Measurements from ENCODE around the gene STOML1. TPM values are rescaled to one million over a fixed set of nuclear protein-coding genes. Genes with fewer than 3 reads are reported as not detected.
"Not testable (repeated sequence)": the region's sequence is repeated elsewhere in the genome, so short reads cannot be mapped to it uniquely, and the experiment has no call there.

STOML1 gene
- polyA plus RNA-seq, 1 donor from 2014 or later = 49.5 TPM

DNA sequence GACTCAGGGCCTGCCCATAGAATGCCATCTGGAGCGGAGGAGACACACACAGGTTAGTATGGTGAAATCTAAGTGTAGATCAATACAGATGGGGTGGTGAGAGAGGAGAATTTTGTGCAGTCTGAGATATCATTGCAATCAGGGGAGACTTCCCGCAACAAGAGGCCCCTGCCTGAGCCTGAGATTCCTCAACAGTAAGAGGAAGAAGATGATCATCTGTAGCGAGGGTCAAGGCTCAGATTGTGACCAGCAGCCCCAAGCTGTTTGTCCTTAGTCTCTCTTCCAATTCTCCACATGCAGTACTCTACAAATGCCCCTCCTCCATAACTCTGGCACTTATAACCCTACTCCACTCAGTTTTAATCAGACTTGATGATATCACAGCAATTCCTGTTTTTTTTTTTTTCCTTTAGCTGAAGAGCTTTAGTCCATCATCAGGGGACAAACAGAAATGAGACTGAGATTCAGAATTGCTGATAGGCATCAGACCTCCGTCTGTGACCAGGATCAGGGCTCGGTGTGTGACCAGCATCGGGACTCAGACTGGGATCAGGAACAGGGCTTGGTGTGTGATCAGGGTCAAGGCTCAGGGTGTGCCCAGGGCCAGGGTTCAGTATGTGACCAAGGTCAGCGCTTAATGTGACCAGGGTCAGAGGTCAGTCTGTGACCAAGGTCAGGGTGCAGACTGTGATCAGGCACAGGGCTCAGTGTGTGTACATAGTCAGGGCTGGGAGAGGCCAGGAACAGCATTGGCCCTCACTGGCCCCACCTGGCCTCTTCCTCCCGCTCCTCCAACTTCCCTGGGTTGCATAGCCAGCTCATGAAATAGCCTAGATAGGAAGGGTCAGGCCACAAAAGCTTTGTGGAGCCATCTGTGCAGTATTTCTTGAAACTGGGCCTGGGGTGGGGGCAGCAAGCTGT lies 51.8 kb downstream of the STOML1 start:
- no peak overlapping the region for H3K27ac ChIP-seq (ENCODE audit: low read length)
- no peaks in the 10 kb centered on the region for H3F3A ChIP-seq (ENCODE audit: insufficient read depth, low read length, poor library complexity, severe bottlenecking)
- no peaks in the 10 kb centered on the region for H3K79me2 ChIP-seq (replicated peaks; ENCODE audit: insufficient read depth, low read length)
- no peaks in the 10 kb centered on the region for H4K20me1 ChIP-seq (ENCODE audit: insufficient read depth)
- H3K9me3 ChIP-seq (ENCODE audit: low read length) = no peaks in the 10 kb centered on the region
- TF ChIP-seq TAF1 (IDR thresholded peaks at IDR 0.05; ENCODE audit: low read depth) (no peak), EZH2 (IDR thresholded peaks at IDR 0.05; ENCODE audit: borderline replicate concordance, insufficient read depth, low read length, poor library complexity, severe bottlenecking) (no peak), EP300 (conservative IDR thresholded peaks at IDR 0.05; ENCODE audit: poor library complexity, severe bottlenecking) (no peak), SMC3 (conservative IDR thresholded peaks at IDR 0.05; ENCODE audit: poor library complexity) (no peak), MXI1 (conservative IDR thresholded peaks at IDR 0.05; ENCODE audit: poor library complexity, severe bottlenecking) (no peak)
- TF ChIP-seq, protein P1, sequence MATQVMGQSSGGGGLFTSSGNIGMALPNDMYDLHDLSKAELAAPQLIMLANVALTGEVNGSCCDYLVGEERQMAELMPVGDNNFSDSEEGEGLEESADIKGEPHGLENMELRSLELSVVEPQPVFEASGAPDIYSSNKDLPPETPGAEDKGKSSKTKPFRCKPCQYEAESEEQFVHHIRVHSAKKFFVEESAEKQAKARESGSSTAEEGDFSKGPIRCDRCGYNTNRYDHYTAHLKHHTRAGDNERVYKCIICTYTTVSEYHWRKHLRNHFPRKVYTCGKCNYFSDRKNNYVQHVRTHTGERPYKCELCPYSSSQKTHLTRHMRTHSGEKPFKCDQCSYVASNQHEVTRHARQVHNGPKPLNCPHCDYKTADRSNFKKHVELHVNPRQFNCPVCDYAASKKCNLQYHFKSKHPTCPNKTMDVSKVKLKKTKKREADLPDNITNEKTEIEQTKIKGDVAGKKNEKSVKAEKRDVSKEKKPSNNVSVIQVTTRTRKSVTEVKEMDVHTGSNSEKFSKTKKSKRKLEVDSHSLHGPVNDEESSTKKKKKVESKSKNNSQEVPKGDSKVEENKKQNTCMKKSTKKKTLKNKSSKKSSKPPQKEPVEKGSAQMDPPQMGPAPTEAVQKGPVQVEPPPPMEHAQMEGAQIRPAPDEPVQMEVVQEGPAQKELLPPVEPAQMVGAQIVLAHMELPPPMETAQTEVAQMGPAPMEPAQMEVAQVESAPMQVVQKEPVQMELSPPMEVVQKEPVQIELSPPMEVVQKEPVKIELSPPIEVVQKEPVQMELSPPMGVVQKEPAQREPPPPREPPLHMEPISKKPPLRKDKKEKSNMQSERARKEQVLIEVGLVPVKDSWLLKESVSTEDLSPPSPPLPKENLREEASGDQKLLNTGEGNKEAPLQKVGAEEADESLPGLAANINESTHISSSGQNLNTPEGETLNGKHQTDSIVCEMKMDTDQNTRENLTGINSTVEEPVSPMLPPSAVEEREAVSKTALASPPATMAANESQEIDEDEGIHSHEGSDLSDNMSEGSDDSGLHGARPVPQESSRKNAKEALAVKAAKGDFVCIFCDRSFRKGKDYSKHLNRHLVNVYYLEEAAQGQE (IDR thresholded peaks at IDR 0.05; ENCODE audit: borderline replicate concordance) = no peak
- no peaks in the 10 kb centered on the region for H3K9me2 ChIP-seq (ENCODE audit: insufficient read depth, low read length)
- H3K9ac ChIP-seq (ENCODE audit: low read length) = no peak overlapping the region
- H2AFZ ChIP-seq (ENCODE audit: low read depth, low read length) = no peak overlapping the region
- H3K36me3 ChIP-seq (ENCODE audit: insufficient read depth, low read length) = no peaks in the 10 kb centered on the region
- no peaks in the 10 kb centered on the region for H3K27me3 ChIP-seq (ENCODE audit: insufficient read depth, low read depth, low read length)
- no peak overlapping the region for H3K4me3 ChIP-seq (ENCODE audit: low read length)
- H3K4me2 ChIP-seq (ENCODE audit: low read length) = no peak overlapping the region

DNA sequence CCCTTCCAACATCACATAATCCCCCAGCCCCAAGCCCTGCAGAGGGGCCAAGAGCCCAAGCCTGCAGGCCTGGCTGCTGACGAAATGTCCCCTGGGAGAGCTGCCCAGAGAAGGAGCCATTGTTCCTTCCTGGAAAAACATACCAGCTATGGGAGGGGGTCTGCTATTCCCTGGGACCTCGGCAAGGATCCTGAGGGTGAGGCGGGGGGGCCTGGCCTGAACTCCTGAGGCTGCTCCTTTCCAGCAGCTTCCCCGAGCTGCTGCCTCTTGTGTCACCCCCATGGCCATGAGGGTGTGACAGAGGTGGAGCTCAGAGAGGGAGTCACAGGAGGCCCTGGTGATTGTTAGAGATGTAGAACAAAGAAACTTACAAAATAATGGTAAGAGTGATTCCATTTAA lies 53.0 kb downstream of the STOML1 start:
- Histone ChIP-seq H3K4me2 (ENCODE audit: low read length) (no peak overlapping the region), H4K20me1 (ENCODE audit: insufficient read depth) (no peaks in the 10 kb centered on the region), H2AFZ (ENCODE audit: low read depth, low read length) (no peak overlapping the region), H3K9me3 (ENCODE audit: low read length) (no peaks in the 10 kb centered on the region), H3F3A (ENCODE audit: insufficient read depth, low read length, poor library complexity, severe bottlenecking) (no peaks in the 10 kb centered on the region), H3K79me2 (replicated peaks; ENCODE audit: insufficient read depth, low read length) (no peaks in the 10 kb centered on the region), H3K4me3 (ENCODE audit: low read length) (no peak overlapping the region), H3K27me3 (ENCODE audit: insufficient read depth, low read depth, low read length) (no peaks in the 10 kb centered on the region), H3K36me3 (ENCODE audit: insufficient read depth, low read length) (no peaks in the 10 kb centered on the region), H3K9ac (ENCODE audit: low read length) (no peak overlapping the region), H3K9me2 (ENCODE audit: insufficient read depth, low read length) (no peaks in the 10 kb centered on the region), H3K27ac (ENCODE audit: low read length) (no peak overlapping the region)
- TF ChIP-seq, protein P2, sequence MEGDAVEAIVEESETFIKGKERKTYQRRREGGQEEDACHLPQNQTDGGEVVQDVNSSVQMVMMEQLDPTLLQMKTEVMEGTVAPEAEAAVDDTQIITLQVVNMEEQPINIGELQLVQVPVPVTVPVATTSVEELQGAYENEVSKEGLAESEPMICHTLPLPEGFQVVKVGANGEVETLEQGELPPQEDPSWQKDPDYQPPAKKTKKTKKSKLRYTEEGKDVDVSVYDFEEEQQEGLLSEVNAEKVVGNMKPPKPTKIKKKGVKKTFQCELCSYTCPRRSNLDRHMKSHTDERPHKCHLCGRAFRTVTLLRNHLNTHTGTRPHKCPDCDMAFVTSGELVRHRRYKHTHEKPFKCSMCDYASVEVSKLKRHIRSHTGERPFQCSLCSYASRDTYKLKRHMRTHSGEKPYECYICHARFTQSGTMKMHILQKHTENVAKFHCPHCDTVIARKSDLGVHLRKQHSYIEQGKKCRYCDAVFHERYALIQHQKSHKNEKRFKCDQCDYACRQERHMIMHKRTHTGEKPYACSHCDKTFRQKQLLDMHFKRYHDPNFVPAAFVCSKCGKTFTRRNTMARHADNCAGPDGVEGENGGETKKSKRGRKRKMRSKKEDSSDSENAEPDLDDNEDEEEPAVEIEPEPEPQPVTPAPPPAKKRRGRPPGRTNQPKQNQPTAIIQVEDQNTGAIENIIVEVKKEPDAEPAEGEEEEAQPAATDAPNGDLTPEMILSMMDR (IDR thresholded peaks at IDR 0.05; ENCODE audit: poor library complexity, severe bottlenecking) = no peak
- no peak for TF ChIP-seq TAF1 (IDR thresholded peaks at IDR 0.05; ENCODE audit: low read depth)
- TF ChIP-seq POLR2AphosphoS5 (IDR thresholded peaks at IDR 0.05) = no peak
- TF ChIP-seq MXI1 (conservative IDR thresholded peaks at IDR 0.05; ENCODE audit: poor library complexity, severe bottlenecking) = no peak
- no peak for TF ChIP-seq SMC3 (conservative IDR thresholded peaks at IDR 0.05; ENCODE audit: poor library complexity)
- no peak for TF ChIP-seq EZH2 (IDR thresholded peaks at IDR 0.05; ENCODE audit: borderline replicate concordance, insufficient read depth, low read length, poor library complexity, severe bottlenecking)
- no peak for TF ChIP-seq RAD21 (conservative IDR thresholded peaks at IDR 0.05)
- TF ChIP-seq EP300 (conservative IDR thresholded peaks at IDR 0.05; ENCODE audit: poor library complexity, severe bottlenecking) = no peak
- TF ChIP-seq, protein P1 (IDR thresholded peaks at IDR 0.05; ENCODE audit: borderline replicate concordance) = no peak

DNA sequence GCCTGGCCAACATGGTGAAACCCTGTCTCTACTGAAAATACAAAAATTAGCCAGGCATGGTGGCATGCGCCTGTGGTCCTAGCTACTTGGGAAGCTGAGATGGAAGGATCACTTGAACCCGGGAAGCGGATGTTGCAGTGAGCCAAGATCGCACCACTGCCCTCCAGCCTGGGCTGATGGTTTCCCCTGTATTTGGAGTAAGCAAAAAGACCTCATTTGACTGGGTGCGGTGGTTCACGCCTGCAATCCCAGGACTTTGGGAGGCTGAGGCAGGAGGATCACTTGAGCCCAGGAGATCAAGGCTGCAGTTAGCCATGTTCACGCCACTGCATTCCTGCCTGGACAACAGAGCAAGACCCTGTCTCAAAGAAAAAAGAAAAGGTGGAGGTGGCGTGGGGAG lies 53.6 kb downstream of the STOML1 start:
- H3K79me2 ChIP-seq (replicated peaks; ENCODE audit: insufficient read depth, low read length); H3K9ac ChIP-seq (ENCODE audit: low read length); H3K36me3 ChIP-seq (ENCODE audit: insufficient read depth, low read length); H4K20me1 ChIP-seq (ENCODE audit: insufficient read depth); H3K9me3 ChIP-seq (ENCODE audit: low read length); H3F3A ChIP-seq (ENCODE audit: insufficient read depth, low read length, poor library complexity, severe bottlenecking); H3K4me3 ChIP-seq (ENCODE audit: low read length); H3K27me3 ChIP-seq (ENCODE audit: insufficient read depth, low read depth, low read length); H3K4me2 ChIP-seq (ENCODE audit: low read length); H3K27ac ChIP-seq (ENCODE audit: low read length); H3K9me2 ChIP-seq (ENCODE audit: insufficient read depth, low read length); H2AFZ ChIP-seq (ENCODE audit: low read depth, low read length): not testable (repeated sequence)

Data from neural cell (in vitro differentiated cells).